Measurements from ENCODE around the gene DENND2A. TPM values are rescaled to one million over a fixed set of nuclear protein-coding genes. Genes with fewer than 3 reads are reported as not detected.
"Not testable (repeated sequence)": the region's sequence is repeated elsewhere in the genome, so short reads cannot be mapped to it uniquely, and the experiment has no call there.

The DENND2A gene
- total RNA-seq, 1 donor from 2014 or later: 0.58 TPM

GRCh38 chr7:140673063-140673773 lies 32.6 kb upstream of the DENND2A start:
- no peak for DNase-seq (ENCODE audit: extremely low read depth, low read depth, low spot score)

DNA sequence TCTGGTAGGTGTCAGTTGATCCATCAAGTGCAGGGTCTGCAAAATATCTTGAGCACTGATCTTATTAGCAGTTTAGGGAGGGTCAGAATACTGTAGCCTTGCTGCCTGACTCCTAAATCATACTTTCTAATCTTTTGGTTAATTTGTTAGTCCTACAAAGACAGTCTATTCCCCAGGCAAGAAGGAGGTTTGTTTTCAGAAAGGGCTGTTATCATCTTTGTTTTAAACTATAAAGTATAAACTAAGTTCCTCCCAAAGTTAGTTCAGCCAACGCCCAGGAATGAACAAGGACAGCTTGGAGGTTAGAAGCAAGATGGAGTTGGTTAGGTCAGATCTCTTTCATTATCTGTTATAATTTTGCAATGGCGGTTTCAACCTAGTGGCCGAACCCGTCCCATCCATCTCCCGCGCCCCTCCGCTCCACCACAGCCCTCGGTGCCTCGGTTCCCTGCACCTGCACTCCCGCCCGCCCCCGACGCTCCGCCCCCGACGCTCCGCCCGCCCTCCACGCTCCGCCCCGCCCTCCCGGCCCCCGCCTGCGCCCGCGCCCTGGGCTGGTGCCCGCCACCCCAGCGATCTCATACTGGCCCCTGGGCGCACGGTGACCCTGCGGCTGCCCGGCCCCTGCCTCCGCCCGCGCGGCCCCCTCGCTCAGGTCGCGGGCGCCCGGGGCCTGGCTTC lies 31.9 kb upstream of the DENND2A start, which contains the start of gene ADCK2:
TSS of gene ADCK2 (plus strand) at position 564 of the 681 bp plus-strand sequence. CDS start 386 bp downstream, outside the sequence.
- no peak for DNase-seq (ENCODE audit: extremely low read depth, low read depth, low spot score)

DNA sequence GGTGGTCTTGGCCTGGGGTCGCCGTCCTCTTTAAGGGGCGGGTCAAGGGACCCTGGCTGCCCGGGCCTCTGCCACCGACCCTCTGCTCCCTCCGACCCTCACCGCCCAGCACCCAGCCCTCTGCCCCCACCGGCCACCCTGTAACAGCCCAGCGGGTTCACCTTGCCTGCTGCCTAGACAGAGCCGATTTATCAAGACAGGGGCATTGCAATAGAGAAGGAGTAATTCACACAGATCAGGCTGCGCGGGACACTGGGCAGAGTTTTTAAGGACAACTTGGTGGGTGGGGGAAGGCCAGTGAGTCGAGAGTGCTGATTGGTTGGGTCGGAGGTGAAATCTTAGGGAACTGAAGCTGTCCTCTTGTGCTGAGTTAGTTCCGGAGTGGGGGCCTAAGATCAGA lies 31.4 kb upstream of the DENND2A start:
- no peak for DNase-seq (ENCODE audit: extremely low read depth, low read depth, low spot score)

DNA sequence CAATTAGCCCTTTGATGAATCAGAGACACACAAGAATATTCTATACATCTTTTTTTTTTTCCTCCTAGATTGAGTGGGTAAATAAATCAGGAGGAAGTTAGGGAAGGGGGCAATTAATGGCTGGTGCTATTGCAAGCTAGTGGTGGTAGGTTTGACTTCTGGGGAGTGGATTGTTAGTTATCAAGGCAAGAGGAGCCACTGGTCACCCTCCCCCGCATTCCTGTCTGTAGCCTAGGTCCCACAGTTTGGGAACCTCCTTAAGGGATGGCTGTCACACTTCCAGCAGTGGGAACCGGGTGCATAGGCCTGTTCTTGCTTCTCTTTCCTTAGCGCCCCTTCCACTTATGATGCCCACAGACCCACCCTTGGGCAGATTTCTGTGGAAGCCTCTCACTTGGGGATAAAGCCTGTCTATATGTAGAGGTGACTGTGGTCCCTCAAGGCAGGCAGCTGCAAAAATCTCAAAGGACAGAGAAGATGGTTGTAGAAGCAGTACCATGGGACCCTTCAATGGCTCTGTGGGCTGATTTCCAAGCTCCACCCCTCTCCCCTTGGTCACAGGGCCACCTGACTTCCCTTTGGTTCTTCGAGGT lies 29.8 kb upstream of the DENND2A start:
- DNase-seq (ENCODE audit: extremely low read depth, low read depth, low spot score): no peak

DNA sequence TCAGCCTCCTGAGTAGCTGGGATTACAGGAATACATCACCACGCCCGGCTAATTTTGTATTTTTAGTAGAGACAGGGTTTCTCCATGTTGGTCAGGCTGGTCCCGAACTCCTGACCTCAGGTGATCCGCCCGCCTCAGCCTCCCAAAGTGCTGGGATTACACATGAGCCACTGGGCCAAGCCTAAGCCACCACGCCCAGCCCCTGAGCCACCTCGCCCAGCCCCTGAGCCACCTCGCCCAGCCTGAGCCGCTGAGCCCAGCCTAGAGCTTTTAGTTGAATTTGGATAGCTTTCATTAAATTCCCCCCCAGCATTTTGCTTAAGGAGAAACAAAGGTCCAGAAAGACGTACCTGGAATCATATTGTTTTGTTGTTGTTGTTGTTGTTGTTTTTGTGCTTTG lies 29.2 kb upstream of the DENND2A start:
- DNase-seq (ENCODE audit: extremely low read depth, low read depth, low spot score): not testable (repeated sequence)

DNA sequence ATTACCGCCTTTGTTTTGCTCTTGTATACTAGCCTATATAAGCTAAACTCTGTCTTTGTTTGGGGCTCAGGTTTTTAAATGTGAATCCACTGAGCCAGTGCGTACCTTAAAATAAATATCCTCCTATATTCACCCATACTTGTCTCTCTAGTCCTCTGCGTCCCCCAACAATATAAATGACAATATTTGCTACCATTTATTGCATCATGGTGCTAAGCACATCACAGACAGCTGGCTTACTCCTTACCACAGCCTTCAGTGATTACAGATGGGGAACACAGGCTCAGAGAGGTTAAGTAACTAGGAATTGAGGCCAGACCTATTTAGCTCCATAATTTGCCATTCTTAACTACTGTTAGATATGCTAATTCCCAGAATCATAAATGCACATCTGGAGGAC lies 28.7 kb upstream of the DENND2A start:
- no peak for DNase-seq (ENCODE audit: extremely low read depth, low read depth, low spot score)

DNA sequence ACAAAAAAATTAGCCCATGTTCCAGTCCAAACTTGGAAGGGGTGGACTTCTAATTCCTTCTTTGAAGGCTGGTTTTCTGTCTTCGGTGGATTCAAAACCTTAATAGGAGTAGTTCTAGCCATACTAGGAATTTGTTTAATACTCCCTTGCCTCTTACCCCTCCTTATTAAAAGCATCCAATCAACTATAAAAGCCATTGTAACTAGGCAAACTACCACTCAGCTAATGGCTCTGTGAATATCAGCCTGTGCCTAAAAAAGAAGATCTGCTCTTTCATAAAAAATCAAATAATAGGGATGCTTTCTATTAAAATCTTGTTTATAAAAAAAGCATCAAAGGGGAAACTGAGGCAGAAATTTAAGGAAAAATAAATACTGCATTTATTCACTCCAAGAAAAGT lies 28.0 kb upstream of the DENND2A start:
- no peak for DNase-seq (ENCODE audit: extremely low read depth, low read depth, low spot score)

GRCh38 chr7:140667476-140667875 lies 26.9 kb upstream of the DENND2A start:
- no peak for DNase-seq (ENCODE audit: extremely low read depth, low read depth, low spot score)

- DNase-seq (ENCODE audit: extremely low read depth, low read depth, low spot score): not testable (repeated sequence)
Observed at GRCh38 chr7:140662938-140663337, 22.3 kb upstream of the DENND2A start.

GRCh38 chr7:140661124-140661523 lies 20.5 kb upstream of the DENND2A start:
- DNase-seq (ENCODE audit: extremely low read depth, low read depth, low spot score): no peak

- no peak for DNase-seq (ENCODE audit: extremely low read depth, low read depth, low spot score)
Observed at GRCh38 chr7:140659856-140660255, 19.2 kb upstream of the DENND2A start.

- no peak for DNase-seq (ENCODE audit: extremely low read depth, low read depth, low spot score)
Observed at GRCh38 chr7:140657891-140658290, 17.3 kb upstream of the DENND2A start.

GRCh38 chr7:140656548-140657515 lies 16.2 kb upstream of the DENND2A start:
- DNase-seq (ENCODE audit: extremely low read depth, low read depth, low spot score): no peak

- no peak for DNase-seq (ENCODE audit: extremely low read depth, low read depth, low spot score)
Observed at GRCh38 chr7:140655511-140656408, 15.1 kb upstream of the DENND2A start.

DNA sequence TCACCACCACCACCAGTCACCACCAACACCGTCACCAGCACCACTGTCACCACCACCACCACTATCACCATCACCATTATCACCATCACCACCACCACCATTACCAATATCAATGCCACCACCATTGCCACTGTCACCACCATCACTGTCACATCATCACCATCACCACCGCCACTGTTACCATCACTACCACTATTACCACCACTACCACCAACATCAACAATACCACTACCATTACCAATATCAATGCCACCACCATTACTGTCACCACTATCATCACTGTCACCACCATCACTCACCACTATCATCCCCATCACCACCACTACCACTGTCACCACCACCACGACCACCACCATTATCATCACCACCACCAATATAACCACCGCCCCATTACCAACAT lies 14.0 kb upstream of the DENND2A start:
- no peak for DNase-seq (ENCODE audit: extremely low read depth, low read depth, low spot score)

DNA sequence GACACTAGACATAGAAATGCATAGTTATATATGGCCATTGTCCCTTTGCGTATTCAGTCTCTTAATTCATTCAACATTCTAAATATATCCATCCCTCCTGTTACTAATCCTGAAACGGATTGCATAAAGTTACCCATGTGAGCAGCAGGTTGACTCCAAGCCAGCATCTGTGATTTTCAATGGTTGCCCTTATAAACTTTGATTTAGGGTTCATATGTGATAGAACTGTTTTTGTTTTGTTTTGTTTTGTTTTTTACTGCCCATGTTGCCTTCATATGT lies 13.4 kb upstream of the DENND2A start:
- DNase-seq (ENCODE audit: extremely low read depth, low read depth, low spot score): no peak

DNA sequence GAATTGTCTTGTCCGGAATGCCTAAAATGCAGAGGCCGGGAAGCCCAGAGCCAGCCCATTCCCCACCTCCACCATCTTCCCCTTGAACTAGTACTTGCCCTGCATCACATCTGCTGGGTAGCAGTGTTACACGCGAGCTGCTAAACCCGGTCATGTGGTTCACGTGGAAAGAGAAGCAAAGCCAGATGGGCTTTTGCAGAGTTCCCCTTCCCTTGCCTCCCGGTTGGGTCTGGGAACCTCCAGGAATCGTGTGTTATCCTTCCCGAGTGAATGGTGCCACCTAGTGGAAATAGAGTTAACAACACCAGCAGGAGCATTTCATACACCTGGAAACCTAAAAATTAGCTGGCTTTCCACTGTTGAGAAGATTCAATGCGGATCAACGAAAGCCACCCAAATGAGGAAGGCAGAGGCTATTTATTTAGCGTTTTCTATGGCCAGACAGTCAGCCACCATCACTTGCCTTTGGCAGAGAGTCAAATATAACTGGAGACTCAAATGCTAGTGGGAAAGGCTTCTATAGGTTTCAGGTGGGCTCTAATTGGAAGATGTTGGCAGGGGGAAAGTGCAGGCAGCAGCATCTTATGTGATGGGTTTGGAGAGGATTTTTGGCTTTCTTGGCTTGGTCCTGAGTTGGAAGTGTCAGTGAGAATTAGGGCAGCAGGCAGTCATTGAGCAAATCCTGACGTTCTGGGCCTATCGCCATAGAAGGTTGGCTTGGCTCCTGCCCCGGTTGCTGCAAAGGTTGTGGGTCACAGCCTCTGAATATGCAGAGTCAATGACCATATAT lies 12.9 kb upstream of the DENND2A start:
- no peak for DNase-seq (ENCODE audit: extremely low read depth, low read depth, low spot score)

DNA sequence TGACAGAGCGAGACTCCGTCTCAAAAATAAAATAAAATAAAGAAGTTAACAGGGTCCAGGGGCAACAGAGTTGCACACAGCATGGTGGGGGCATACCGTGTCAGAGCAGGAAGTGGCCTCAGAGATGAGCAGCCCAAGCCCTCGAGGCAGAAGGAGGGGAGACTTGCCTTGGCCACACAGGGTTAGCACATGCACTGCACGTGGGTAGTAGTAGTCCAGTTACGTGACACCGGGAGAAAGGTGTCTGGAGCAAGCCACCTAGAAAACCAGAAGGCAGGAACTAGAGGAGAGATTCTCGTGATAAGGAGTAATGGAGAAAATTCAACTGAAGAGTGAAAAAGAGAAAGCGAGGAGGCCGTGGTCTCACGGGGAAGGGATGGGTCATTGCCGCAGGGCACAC lies 9.8 kb upstream of the DENND2A start:
- no peak for DNase-seq (ENCODE audit: extremely low read depth, low read depth, low spot score)

DNA sequence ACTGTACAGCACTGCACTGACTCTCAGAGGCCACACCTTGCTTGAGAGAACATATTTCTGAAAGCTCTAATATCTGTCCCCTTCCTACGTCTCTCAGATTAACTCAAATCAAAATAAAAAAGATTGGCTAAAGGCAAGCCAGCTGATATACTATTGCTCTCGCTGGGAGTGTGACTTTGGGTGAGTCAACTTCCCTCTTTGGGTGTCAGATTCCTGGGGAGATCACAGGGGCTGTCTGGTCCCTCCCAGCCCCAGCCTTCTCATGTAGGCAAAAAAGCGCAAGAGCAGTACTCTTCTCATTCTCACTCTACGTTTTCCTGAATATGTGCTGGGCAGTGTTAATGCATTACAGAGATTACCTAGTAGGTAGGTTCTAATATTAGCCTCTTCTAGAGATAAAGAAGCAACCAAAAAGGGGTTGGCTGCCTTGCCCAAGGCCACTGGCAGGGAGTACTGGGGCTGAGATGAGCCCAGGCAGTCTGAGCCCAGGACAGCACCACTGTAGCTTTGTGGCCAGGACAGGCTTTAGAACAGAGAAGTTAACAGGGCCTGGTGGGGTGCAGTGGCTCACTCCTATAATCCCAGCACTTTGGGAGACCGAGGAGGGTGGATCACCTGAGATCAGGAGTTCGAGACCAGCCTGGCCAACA lies 9.1 kb upstream of the DENND2A start:
- DNase-seq (ENCODE audit: extremely low read depth, low read depth, low spot score): no peak
